GM19328 (cell line): ENCODE results near the gene NUP210.

Source experiments
- ATAC-seq: cut with Tn5 transposase; IDR thresholded peaks from one replicate; pipeline ENCODE4 v1.9.1; 2021; ENCODE audit warnings: mild to moderate bottlenecking, moderate library complexity; ENCODE audit not compliant: unreplicated experiment

The NUP210 gene

GRCh38 chr3:13278783-13279531 is 141.2 kb downstream of the NUP210 start:
- no peak for ATAC-seq

GRCh38 chr3:13277860-13278531 is 142.1 kb downstream of the NUP210 start:
- ATAC-seq = no peak

GRCh38 chr3:13277196-13277813 is 142.8 kb downstream of the NUP210 start:
- ATAC-seq = no peak

GRCh38 chr3:13276438-13277195 is 143.5 kb downstream of the NUP210 start:
- ATAC-seq = no peak

- no peak for ATAC-seq
Observed at GRCh38 chr3:13275376-13276005, 144.6 kb downstream of the NUP210 start.

GRCh38 chr3:13274551-13275332 is 145.4 kb downstream of the NUP210 start:
- ATAC-seq = no peak

GRCh38 chr3:13274125-13274524 is 146.0 kb downstream of the NUP210 start:
- no peak for ATAC-seq

GRCh38 chr3:13273604-13274105 is 146.5 kb downstream of the NUP210 start:
- no peak for ATAC-seq

GRCh38 chr3:13272831-13273603 is 147.1 kb downstream of the NUP210 start:
- no peak for ATAC-seq

- ATAC-seq = no peak
Observed at GRCh38 chr3:13269711-13270378, 150.3 kb downstream of the NUP210 start.

- no peak for ATAC-seq
Observed at GRCh38 chr3:13268961-13269441, 151.1 kb downstream of the NUP210 start.

- no peak for ATAC-seq
Observed at GRCh38 chr3:13268120-13268519, 152.0 kb downstream of the NUP210 start.

GRCh38 chr3:13266651-13267362 is 153.3 kb downstream of the NUP210 start:
- ATAC-seq = no peak
